T-helper 2 cell (primary cell): Measurements from ENCODE around the gene DCUN1D1.
"Not testable (repeated sequence)": the region's sequence is repeated elsewhere in the genome, so short reads cannot be mapped to it uniquely, and the experiment has no call there.

Experiments
- DNase-seq, 5 experiments: peaks; one replicate each; pipeline versions ENCODE4 v3.0.0 to v3.0.0-alpha.2; 2012 to 2022
- total RNA-seq, 2 donors: gene quantifications; one replicate each; lab custom pipeline; 2026; lab: John Stamatoyannopoulos, UW

DCUN1D1 gene
- 33.4 to 39.3 reads per million in 2 donors for total RNA-seq

- DNase-seq: peak; percentile 81 to 89 (median 84)
Measured at GRCh38 chr3:182980204-182981037, at the start of gene DCUN1D1. Gene DCUN1D1, minus strand, starts transcription at chr3:182980538. Its CDS starts 49 bp downstream, at chr3:182980489.

DNA sequence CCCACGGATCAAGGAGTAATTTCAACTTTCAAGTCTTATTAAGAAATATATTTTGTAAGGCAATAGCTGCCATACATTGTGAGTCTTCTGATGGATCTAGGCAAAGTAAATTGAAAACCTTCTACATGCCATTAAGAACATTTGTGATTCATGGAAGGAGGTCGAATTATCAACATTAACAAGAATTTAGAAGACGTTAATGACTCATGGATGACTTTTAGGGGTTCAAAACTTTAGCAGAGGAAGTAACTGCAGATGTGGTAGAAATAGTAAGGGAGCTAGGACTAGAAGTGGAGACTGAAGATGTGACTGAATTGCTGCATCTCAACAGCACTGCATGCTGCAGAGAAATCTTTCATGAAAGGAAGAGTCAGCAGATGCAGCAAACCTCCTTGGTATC, 48.1 kb upstream of the DCUN1D1 start:
- no peak for DNase-seq

DNA sequence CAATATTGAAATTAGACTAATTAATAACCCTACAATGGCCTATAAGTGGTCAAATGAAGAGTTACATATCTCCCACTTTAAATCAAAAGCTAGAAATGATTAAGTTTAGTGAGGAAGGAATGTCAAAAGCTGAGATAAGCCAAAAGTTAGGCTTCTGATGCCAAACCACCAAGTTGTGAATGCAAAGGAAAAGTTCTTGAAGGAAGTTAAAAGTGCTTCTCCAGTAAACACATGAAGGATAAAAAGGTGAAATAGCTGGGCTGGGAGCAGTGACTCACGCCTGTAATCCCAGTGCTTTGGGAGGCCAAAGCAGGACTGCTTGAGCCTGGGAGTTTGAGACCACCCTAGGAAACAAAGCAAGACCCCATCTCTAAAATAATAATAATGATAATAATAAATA, 46.9 kb upstream of the DCUN1D1 start:
- no peak for DNase-seq

- no peak for DNase-seq
Measured at GRCh38 chr3:183022936-183023516, 42.7 kb upstream of the DCUN1D1 start.

DNA sequence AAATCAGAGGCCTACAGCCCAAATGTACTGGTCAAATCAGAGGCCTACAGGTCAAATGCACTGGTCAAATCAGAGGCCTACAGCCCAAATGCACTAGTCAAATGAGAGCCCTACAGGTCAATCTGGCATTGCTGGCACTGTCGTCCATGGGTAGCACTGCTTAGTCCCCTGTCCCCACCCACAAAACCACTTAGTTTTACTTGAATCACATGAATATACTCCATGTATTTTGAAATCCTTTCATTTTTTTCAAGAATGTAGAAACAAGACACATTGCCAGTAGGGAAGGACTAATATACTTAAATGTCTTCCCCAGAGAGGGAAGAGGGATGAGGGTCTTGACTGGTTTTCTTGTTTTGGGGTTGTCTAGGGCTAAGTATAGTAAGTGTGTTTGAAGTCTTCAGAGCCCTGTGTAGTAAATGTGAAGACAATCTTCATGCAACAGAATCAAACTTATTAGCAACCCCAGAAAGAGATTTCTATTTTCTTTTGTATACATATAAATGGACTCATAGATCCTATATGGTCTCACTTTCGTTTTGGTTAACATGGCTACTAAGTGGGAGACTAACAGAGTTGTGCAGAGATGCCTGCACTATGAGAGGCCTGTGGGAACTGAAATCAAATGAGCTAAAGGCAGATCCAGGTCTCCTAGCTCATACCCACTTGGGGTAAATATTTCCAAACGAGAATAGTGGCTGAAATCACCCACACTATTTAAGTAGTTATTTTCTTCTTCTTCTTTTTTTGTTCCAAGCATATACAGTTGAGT, 38.3 kb upstream of the DCUN1D1 start:
- peak in 1 of 5 experiments; percentile 77 for DNase-seq

GRCh38 chr3:183015185-183015584, 34.8 kb upstream of the DCUN1D1 start:
- DNase-seq: no peak

DNA sequence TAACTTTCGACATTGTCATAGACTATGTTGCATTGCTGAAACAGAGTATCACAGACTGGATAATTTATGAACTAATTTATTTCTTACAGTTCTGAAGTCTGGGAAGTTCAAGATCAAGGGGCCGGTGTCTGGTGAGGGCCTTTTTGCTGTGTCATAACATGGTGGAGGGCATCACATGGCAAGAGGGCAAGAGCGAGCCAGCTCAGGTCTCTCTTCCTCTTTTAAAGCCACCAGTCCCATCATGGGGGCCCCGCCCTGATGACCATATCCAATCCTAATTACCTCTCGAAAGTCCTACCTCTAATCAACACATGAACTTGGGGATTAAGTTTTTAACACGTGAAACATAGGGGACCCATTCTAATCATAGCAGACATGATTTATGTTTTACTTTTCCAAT, 33.5 kb upstream of the DCUN1D1 start:
- no peak for DNase-seq

DNA sequence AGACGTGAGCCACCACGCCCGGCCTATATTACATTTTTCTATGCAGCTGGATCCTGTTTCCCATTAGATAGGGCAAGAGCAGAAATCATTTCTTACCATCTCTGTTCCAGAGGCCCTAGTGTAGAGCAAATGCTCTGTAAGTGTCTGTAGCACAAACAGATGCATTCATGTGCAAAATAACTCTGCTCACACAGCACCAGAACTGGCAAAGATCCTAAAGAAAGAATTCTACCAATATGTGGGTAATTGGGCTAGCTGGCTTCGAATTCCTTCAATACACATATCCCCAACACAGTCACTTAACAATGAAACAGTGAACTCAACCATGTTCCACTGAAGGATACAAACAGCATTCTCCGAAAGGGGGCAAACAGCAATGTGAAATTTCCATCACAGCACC, 32.7 kb upstream of the DCUN1D1 start:
- no peak for DNase-seq

DNA sequence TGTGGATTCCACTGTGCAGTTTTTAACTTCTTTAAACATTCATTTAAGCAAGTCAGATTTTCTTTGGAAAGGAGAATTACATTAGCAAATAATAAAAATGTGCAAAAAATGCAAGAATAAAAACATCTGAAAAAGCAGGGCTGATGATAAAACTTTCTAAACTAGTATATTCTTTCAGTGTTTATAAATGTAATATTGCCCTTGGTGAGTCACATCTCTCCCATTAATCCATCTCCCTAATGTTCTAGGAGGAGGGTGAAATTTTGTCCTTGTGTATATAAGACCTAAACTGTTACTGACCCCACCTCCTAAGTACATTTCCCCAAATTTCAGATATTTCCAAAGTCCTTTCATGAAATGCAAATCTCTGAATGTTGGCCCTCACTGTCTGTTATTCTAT, 28.5 kb upstream of the DCUN1D1 start:
- DNase-seq: no peak

GRCh38 chr3:183008303-183008702, 28.0 kb upstream of the DCUN1D1 start:
- no peak for DNase-seq

DNA sequence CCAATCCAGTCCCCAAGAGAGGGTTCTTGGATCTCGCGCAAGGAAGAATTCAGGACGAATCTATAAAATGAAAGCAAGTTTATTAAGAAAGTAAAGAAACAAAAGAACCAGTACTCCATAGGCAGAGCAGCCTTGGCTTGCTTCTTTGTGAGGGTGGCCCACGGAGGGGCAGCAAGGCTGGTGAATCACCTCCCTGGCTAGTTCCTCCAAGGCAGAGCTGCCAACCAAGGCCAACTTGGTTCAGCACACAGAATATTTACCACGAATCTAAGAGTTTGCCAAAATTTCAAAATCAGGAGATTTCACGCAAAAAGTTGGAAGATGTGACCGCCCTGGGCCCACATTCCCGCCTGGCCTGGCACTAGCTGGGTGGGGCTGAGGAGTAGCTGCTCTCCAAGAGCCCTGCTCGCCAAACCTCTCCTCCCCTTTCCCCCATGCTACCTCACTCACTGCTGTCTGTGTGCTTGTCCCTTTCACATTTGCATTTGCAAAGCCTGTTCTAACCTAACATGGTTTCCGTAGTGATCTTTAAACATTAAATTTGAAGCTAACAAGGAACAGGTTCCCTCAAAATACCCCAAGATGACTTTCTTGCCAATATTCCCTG, 26.2 kb upstream of the DCUN1D1 start:
- DNase-seq: no peak

DNA sequence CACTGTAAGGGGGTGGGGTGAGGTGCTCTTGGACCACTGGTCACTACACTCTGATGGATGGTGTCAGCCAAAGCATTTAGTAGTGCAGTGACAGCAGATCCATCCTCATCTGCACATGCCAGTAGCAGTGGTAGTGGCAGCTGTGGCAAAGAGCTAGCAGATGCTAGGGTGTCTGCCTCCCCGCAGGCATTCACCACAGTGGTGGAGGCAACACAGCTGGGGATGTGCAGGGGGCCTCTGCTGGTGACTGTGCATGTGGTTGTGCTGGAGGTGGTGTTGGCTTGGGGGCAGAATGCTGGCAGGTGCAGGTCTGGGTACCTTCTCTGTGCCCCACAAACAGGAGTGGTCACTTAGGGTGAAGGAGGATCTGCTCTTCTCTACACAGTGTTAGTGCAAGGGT, 19.4 kb upstream of the DCUN1D1 start:
- DNase-seq: no peak

GRCh38 chr3:182993486-182994201, 13.3 kb upstream of the DCUN1D1 start:
- not testable (repeated sequence) for DNase-seq

DNA sequence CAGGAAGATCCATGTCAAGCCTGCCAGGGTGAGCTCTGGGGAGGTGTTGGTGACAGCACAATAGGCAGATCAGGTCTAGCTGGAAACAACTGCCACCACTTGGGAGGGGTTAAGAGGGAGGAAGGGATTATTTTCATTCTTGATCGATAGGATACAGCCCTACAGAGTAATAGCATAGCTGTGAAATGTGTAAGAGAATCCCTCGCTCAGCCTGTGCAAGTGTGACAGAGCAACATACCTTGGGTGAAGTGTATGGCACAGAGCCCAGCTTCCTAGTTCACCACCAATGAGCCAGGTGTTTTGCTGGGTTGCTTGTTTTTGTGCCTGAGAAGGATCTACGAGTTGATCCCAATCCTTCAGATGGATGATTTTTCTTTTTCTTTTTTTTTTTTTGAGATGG, 9.2 kb upstream of the DCUN1D1 start:
- no peak for DNase-seq

DNA sequence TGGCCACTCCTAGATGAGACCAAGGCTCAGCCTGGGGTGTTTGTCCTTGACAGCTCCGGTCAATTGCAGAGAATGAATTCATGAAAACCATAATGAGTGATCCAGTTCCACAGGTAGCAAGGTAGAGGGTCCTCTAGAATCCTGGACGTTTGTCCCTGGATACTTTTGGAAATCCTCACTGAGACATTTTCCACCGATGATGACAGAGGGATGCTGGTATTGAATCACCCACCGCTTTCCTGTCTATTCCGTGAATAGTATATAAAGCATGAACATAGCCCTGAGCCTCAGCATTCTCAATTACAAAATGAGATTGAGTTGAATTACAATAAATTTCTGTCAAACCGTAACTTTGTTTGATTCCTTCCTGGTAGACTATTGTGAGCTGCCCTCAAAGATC, 5.7 kb upstream of the DCUN1D1 start:
- no peak for DNase-seq

- DNase-seq: no peak
Measured at GRCh38 chr3:182983876-182984275, 3.5 kb upstream of the DCUN1D1 start.

DNA sequence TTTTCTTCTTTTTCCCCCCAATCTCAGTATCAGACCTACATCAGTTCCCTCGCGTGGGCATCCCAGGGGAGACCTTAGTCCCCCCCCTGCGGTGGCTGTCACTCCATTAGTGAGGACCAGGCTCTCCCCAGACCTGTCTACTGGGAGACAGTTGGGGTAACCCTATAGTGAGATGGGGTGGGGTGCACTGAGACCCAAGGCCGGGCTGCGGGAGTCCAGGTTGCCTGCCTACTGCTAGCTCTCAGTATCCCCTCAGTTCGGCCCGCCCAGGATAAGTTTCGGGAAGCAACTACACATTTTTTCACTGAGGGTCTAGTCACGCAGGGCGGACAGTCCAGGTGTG, 671 bp upstream of the DCUN1D1 start:
- DNase-seq: no peak

DNA sequence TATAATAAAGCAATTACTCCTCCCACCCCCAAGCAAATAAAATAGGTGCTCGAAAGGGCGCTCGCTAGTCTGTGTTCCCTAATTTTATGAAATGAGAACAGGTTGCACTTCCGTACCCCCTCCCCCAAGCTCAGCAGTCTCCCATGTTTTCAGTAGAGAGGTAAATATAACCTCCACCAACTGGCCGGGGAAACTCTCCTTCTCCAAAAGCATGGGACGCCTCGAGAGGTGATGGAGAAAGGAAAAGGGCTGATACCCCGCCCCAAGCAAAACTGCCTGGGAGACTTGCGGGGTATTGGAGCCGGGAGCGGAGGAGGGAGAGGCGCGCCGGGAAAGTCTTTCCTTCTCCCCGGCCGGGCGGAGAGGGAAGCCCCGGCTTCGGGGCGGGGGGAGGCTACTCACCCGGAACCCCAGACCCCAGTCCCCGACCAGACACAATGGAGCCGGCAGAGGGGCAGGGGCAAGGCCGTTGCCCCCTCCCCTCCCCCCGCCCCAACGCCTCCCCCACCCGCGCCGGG, 605 bp downstream of the DCUN1D1 start:
- peak in 2 of 5 experiments; percentile 15 to 54 for DNase-seq

DNA sequence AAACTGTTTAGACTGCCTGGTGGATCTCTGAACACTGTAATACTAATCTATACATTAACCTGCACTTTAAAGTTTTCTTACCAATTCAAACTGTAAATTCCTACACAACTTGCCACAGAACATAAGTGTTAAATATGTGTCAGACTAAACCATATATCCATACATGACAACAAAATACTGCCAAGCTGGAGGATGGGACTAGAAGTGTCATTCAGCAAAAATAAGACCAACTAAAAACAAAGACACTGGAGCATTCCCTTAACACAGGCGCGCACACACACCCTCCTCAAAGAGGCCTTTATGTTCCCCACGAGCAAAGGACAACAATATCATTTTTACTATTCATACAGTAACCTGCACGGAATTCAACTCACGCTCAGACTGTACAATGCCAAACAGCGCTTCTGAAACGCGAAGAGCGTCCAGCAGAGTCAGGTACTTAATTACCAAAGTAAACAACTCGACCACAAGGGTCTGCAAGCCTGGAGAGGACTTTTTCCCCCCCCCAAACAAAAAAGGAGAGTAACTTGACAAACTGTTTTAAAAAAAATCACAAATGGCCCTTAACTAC, 1.1 kb downstream of the DCUN1D1 start:
- DNase-seq: peak in 1 of 5 experiments; percentile 28

DNA sequence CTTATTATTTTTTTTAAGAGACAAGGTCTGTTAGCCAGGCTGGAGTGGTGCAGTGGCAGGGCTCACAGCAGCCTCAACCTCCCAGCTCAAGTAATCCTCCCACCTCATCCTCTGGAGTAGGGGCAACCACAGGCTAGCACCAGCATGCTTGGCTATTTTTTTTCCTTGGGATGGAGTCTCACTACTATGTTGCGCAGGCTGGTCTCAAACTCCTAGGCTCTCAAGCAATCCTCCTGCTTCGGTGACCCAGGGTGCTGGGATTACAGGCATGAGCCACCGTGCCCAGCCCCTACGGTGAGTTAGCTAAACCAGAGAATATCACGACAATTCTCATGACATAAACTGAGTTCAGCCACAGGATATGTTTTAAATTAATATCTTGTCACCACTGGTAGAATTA, 2.0 kb downstream of the DCUN1D1 start:
- DNase-seq: no peak

DNA sequence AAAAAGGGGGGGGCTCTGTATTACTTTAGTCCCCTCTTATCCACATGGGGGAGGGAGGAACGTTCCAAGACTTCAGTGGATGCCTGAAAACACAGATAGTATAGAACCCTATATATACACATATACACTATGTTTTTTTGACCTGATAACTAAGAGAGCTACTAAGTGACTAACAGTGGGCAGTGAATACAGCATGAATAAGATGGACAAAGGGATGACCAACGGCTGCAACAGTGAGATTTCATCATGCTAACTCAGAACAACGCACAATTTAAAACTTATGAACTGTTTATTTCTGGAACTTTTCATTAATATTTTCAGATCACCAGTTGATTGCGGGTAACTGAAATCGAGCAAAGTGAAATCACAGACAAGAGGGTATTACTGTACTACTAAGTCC, 7.3 kb downstream of the DCUN1D1 start:
- DNase-seq: no peak

GRCh38 chr3:182972387-182972786, 8.0 kb downstream of the DCUN1D1 start:
- DNase-seq: no peak
